ENCODE results near the gene AGTR2.
"Not testable (repeated sequence)": the region's sequence is repeated elsewhere in the genome, so short reads cannot be mapped to it uniquely, and the experiment has no call there.

The AGTR2 gene, protein sequence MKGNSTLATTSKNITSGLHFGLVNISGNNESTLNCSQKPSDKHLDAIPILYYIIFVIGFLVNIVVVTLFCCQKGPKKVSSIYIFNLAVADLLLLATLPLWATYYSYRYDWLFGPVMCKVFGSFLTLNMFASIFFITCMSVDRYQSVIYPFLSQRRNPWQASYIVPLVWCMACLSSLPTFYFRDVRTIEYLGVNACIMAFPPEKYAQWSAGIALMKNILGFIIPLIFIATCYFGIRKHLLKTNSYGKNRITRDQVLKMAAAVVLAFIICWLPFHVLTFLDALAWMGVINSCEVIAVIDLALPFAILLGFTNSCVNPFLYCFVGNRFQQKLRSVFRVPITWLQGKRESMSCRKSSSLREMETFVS

DNA sequence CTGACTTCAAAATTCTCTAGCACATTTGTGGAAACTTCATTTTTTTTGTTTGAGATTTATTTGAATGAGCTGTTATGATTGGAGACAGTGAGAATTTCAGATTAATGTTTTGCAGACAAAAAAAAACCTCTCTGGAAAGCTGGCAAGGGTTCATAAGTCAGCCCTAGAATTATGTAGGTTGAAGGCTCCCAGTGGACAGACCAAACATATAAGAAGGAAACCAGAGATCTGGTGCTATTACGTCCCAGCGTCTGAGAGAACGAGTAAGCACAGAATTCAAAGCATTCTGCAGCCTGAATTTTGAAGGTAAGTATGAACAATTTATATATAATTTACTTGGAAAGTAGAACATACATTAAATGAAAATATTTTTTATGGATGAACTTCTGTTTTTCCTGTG lies at the start of gene AGTR2:
AGTR2 (plus strand) TSS at position 234 of the 400 bp plus-strand sequence. CDS start 1,537 bp downstream, outside the sequence.
- no peak for DNase-seq (ENCODE audit: low read depth in 3 of 3, low spot score in 1 of 3)

DNA sequence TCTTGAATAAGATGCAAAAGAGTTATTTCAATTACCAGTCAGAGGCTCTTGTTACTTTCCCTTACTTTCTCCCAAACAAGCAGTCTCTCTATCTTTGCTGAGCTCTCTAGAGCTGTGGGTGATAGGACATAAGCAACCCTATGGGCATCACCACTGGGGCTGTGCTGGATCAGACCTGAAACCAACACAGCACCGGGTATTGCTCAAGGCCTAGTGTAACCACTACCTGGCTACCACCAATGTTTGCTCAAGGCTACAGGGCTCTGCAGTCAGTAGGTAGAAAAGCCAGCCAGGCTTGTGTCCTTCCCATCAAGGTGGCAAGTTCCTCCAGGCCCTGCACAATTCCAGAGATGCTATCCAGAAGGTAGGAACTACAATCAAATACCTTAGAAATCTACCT lies 35.3 kb upstream of the AGTR2 start:
- DNase-seq (ENCODE audit: low read depth in 3 of 3, low spot score in 1 of 3), result no peak

DNA sequence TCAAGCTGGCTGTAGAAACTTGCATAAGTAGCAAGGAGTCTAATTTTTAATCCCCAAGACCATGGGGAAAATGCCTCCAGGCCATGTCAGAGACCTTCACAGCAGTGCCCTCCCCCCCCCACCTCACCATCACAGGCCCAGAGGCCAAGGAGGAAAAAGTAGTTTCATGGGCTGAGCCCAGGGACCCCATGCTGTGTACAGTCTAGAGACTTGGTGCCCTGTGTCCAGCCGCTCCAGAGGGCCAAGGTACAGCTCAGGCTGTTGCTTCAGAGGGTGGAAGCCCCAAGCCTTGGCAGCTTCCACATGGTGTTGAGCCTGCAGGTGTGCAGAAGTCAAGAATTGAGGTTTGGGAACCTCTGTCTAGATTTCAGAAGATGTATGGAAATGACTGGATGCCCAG lies 29.3 kb upstream of the AGTR2 start:
- not testable (repeated sequence) for DNase-seq (ENCODE audit: low read depth in 3 of 3, low spot score in 1 of 3)

DNA sequence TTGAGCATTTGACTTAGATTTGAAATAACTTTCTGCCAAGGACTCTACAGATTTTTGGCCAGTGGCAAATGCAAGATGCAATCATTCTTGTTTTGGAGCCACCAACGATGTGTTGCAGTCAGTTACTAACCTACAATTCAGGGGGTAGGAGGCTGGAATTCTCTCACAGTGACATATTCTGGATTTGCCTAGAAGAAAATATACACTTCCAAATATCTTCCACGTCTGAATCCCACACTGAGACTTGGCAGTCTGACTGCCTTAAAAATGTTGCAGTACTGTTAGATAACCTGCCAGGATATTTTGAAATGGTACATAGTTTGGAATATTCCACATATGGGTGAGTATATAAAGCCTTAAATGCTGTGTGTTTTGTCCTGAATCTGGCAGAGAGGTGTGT lies 27.6 kb upstream of the AGTR2 start:
- no peak for DNase-seq (ENCODE audit: low read depth in 3 of 3, low spot score in 1 of 3)

DNA sequence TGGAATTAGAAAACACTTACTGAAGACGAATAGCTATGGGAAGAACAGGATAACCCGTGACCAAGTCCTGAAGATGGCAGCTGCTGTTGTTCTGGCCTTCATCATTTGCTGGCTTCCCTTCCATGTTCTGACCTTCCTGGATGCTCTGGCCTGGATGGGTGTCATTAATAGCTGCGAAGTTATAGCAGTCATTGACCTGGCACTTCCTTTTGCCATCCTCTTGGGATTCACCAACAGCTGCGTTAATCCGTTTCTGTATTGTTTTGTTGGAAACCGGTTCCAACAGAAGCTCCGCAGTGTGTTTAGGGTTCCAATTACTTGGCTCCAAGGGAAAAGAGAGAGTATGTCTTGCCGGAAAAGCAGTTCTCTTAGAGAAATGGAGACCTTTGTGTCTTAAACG lies 2.4 kb downstream of the AGTR2 start:
- DNase-seq (ENCODE audit: low read depth in 3 of 3, low spot score in 1 of 3), result no peak

DNA sequence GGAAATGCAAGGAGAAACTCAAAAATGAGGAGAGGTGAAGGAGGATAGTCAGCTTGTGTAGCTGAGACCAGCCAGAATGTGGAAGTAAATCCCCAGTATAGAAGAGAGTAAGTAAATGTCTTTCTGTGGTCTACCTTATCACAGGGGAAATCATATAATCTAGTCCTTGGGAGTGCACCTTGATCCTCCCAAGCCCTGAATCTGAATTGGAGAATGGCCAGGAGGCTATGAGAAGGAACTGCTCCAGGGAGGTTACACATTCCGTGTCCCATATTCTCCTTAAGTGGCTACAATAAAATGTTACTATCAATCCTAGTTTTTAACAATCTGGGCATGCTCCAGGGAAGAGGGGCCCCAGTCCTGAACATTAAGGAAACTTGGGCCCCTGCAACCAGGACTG lies 10.8 kb downstream of the AGTR2 start:
- no peak for DNase-seq (ENCODE audit: low read depth in 3 of 3, low spot score in 1 of 3)

DNA sequence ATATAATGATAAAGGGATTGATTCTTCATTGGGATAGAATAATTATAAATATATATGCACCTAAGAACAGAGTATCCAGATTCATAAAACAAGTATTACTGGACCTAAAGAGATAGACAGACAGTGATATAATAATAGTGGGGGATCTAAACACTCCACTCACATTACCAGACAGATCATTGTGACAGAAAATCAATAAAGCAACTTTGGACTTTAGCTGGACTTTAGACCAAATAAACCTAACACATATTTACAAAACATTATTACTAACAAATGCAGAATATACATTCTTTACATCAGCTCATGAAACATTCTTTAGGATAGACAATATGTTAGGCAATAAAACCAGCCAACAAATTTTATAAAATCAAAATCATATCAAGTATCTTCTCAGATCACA lies 14.6 kb downstream of the AGTR2 start:
- DNase-seq (ENCODE audit: low read depth in 3 of 3, low spot score in 1 of 3), result no peak

DNA sequence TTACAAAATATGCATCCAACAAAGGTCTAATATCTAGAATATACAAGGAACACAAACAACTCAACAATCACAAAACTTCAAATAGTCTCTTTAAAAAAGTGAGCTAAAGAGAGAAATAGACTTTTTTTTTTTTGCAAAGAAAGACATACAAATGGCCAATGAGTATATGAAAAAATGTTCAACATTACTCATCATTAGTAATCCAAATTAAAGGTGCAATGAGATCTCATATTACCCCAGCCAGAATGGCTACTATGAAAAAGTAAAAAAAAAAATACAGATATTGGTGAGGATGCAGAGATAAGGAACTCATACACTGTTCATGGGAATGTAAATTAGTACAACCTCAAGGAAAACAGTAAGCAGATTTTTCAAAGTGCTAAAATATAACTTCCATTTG lies 24.1 kb downstream of the AGTR2 start:
- no peak for DNase-seq (ENCODE audit: low read depth in 3 of 3, low spot score in 1 of 3)

DNA sequence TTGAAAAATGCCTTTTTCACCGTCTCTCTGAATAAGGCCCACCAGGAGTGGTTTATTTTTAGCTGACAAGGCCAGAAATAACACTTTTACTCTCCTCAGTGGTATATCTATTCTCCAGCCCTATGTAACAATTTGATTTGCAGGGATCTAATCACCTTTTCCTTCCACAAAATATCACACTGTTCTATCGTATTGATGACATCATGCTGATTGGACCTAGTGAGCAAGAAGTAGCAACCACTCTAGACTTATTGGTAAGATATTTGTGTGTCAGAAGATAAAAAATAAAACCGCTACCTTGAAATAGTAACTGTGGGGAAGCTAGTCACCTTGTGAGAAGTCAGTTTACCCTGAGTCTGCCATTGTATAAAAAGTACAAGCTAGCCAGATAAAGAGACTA lies 27.7 kb downstream of the AGTR2 start:
- no peak for DNase-seq (ENCODE audit: low read depth in 3 of 3, low spot score in 1 of 3)

DNA sequence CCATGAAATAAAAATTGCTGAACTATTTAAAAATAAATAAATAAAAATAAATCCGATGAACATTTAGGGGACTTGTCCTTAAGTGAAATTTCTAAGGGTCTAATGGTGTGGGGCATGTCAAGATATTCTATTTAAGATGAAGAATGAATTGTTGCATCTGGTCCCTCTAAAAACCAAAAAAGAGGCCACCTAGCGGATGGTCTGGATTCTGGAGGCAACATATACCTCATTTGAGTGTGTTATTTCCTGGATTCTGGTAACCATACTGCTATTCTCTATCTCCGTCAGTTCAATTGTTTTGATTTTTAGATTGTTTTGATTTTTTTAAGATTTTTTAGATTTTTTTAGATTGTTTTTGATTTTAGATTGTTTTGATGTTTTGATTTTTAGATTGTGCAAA lies 28.3 kb downstream of the AGTR2 start:
- no peak for DNase-seq (ENCODE audit: low read depth in 3 of 3, low spot score in 1 of 3)

DNA sequence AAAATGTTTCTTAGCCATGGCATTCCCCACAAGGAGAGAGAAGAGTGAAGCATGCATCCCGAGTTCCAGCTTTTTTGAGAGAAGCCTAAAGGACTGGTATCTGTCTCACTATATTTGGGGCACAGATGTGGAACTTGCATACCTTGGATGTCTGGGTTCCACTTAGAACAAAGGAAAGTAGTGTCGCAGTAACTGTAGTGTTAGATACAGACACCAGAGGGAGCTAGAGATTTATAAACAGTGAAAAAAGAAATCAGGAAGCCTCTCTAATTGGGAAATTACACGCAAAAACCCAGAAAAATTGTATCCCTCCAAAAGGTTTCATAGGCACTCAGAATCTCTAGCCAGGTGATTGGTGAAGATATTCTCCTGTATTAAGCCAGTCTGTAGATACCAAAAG lies 34.4 kb downstream of the AGTR2 start:
- DNase-seq (ENCODE audit: low read depth in 3 of 3, low spot score in 1 of 3), result no peak

DNA sequence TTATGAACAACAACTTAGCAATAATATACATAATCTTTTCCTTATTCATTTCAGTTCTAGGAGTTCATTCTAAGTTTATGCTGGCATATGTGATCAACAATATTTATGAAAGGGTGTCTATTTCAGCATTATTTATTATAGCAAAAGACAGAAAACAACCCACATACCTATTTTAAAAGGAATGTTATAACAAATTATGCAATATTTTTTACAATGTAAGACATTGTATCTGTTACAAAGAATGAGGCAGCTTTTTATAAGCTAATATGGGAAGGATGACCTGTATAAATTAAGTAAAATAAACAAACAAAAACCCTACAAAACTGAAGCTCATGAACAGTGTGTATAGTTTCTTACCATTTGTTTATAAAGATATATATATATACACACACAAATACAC lies 42.7 kb downstream of the AGTR2 start:
- no peak for DNase-seq (ENCODE audit: low read depth in 3 of 3, low spot score in 1 of 3)

DNA sequence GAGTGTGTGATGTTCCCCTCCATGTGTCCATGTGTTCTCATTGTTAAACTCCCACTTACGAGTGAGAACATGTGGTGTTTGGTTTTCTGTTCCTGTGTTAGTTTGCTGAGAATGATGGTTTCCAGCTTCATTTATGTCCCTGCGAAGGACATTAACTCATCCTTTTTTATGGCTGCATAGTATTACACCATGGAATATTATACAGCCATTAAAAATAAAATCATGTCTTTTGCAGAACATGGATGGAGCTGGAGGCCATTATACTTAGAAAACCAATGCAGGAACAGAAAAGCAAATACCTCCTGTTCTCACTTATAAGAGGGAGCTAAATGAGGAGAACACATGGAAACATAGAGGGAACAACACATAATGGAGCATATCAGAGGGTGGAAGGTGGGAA lies 46.5 kb downstream of the AGTR2 start:
- DNase-seq (ENCODE audit: low read depth in 3 of 3, low spot score in 1 of 3), result not testable (repeated sequence)
